Right atrium auricular region (tissue), 2 donors: ENCODE results near the gene NAV3. TPM values are rescaled to one million over a fixed set of nuclear protein-coding genes. Genes with fewer than 3 reads are reported as not detected.

Experiments used
- DNase-seq: peaks from one replicate; pipeline ENCODE4 v3.0.0-alpha.2; 2019; ENCODE audit warnings: low spot score
- H3K27ac ChIP-seq, 2 donors: fragments of 200-600 bp; sonication (generic); 1 replicate in 1 of 2; 2 replicates in 1 of 2; pipeline ENCODE4 v1.5.1; 2016 to 2019
- H3K27me3 ChIP-seq, 2 donors: fragments of 200-600 bp; sonication (generic); one replicate each; pipeline versions ENCODE4 v1.5.1 to v1.6.0; 2017 to 2019
- H3K36me3 ChIP-seq: fragments of 200-600 bp; sonication (generic); one replicate; pipeline ENCODE4 v1.5.1; 2016
- H3K4me1 ChIP-seq, 2 donors: fragments of 200-600 bp; sonication (generic); one replicate each; pipeline versions ENCODE4 v1.5.1 to v1.6.0; 2017 to 2019
- H3K4me3 ChIP-seq, 2 donors: fragments of 200-600 bp; sonication (generic); 1 replicate in 1 of 2; 2 replicates in 1 of 2; pipeline ENCODE4 v1.5.1; 2017 to 2019; ENCODE audit warnings: mild to moderate bottlenecking in 1 of 2, moderate library complexity in 1 of 2
- H3K9me3 ChIP-seq, 2 donors: fragments of 200-600 bp; sonication (generic); one replicate each; pipeline ENCODE4 v1.5.1; 2019
- total RNA-seq, 2 donors: library from RNA; depleted of rRNA; stranded (reverse); fragments of >200 nt; gene quantifications; one replicate each; pipeline ENCODE4 v1.1.0, GENCODE V29; 2016
- TF ChIP-seq, protein P1 (sequence below), 2 donors: fragments of 200-600 bp; sonication (generic); IDR thresholded peaks; one replicate each; pipeline ENCODE4 v1.5.1; 2019; ENCODE audit warnings: antibody characterized with exemption in 2 of 2

NAV3 gene
- total RNA-seq, 2 donors from 2014 or later, result 4.4 to 5.1 TPM

DNA sequence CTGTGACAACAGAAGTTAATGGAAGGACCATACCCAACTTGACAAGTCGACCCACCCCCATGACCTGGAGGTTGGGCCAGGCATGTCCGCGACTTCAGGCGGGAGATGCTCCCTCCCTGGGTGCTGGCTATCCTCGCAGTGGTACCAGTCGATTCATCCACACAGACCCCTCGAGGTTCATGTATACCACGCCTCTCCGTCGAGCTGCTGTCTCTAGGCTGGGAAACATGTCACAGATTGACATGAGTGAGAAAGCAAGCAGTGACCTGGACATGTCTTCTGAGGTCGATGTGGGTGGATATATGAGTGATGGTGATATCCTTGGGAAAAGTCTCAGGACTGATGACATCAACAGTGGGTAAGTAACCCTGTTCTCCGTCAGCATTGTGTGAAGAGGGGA lies 220.1 kb downstream of the NAV3 start:
- H3K4me3 ChIP-seq, result no peak overlapping the region

DNA sequence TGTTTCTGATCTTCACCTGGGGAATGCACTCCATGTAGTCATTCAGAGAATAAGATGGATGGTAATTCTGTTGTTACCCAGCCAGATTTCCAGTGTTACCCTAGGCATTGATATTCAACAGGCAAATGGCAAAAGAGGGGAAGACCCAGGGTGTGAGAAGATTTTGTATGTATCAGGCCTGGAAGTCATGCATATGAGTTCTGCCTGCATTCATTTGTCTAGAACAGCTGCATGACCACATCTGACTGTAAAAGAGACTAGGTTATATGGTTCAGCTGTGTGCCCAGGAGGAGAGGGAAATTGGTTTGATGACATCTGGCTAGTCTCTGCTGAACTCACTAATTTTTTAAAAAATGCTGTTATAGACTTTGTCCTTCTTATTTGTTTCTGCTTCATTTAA lies 224.9 kb downstream of the NAV3 start:
- Histone ChIP-seq H3K4me3 (no peak overlapping the region), H3K4me1 (no peaks in the 10 kb centered on the region), H3K27me3 (no peaks in the 10 kb centered on the region), H3K36me3 (no peaks in the 10 kb centered on the region), H3K9me3 (no peaks in the 10 kb centered on the region), H3K27ac (no peak overlapping the region)
- no peak for DNase-seq
- TF ChIP-seq, protein P1, sequence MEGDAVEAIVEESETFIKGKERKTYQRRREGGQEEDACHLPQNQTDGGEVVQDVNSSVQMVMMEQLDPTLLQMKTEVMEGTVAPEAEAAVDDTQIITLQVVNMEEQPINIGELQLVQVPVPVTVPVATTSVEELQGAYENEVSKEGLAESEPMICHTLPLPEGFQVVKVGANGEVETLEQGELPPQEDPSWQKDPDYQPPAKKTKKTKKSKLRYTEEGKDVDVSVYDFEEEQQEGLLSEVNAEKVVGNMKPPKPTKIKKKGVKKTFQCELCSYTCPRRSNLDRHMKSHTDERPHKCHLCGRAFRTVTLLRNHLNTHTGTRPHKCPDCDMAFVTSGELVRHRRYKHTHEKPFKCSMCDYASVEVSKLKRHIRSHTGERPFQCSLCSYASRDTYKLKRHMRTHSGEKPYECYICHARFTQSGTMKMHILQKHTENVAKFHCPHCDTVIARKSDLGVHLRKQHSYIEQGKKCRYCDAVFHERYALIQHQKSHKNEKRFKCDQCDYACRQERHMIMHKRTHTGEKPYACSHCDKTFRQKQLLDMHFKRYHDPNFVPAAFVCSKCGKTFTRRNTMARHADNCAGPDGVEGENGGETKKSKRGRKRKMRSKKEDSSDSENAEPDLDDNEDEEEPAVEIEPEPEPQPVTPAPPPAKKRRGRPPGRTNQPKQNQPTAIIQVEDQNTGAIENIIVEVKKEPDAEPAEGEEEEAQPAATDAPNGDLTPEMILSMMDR (IDR thresholded peaks at IDR 0.05), result no peak

More for the DNA sequence above, 220.1 kb downstream of the NAV3 start:
- TF ChIP-seq, protein P1 (IDR thresholded peaks at IDR 0.05), result no peak
- Histone ChIP-seq H3K36me3 (no peaks in the 10 kb centered on the region), H3K27ac (no peak overlapping the region), H3K27me3 (no peaks in the 10 kb centered on the region), H3K4me1 (no peaks in the 10 kb centered on the region), H3K9me3 (peaks cover 0 to 8% of the 10 kb centered on the region in 2 donors)
- DNase-seq, result no peak

DNA sequence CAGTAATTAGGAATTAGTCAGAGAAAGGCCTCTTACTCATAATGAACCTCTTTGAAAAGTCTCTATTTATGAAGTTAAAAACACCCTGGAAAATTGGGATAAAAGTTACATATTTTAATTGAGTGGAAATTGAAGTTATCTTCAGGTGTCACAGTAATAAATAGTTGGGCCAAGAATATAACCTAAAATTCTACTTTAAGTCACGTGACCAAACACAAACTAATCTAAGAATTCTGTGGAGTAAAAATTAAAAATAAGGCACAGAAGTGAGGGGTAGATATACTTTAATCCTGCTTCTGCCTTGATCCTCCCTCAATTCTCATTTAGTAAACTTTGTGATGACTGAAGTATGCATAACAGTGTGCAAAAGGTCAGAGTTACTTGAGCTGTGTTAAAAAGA lies 226.4 kb downstream of the NAV3 start:
- H3K9me3 ChIP-seq, result no peaks in the 10 kb centered on the region
- H3K4me1 ChIP-seq, result no peaks in the 10 kb centered on the region
- H3K4me3 ChIP-seq, result no peak overlapping the region
- no peaks in the 10 kb centered on the region for H3K27me3 ChIP-seq
- H3K36me3 ChIP-seq, result no peaks in the 10 kb centered on the region
- TF ChIP-seq, protein P1 (IDR thresholded peaks at IDR 0.05), result no peak
- no peak overlapping the region for H3K27ac ChIP-seq
- DNase-seq, result no peak

DNA sequence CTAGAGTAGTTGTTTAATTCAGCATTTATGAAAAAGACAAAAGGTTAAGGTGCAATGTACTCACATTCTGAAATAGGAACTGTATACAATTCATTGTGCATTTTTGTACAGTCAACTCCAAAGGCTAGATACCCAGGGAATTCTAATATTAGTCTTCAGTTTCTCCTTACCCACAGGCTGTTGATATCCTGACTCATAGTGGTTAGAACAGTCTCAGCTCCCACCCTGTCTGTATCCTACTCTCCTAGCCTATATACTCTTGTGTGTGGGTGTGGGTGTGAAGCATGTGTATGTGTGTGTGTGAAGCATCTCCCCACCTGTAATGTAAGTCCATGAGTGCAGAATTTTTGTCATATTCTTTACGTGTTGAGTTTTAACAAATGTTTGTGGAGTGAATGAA lies 229.5 kb downstream of the NAV3 start:
- H3K27ac ChIP-seq, result no peak overlapping the region
- no peak for DNase-seq
- no peaks in the 10 kb centered on the region for H3K27me3 ChIP-seq
- H3K9me3 ChIP-seq, result no peaks in the 10 kb centered on the region
- TF ChIP-seq, protein P1 (IDR thresholded peaks at IDR 0.05), result no peak
- no peaks in the 10 kb centered on the region for H3K36me3 ChIP-seq
- no peaks in the 10 kb centered on the region for H3K4me1 ChIP-seq
- no peak overlapping the region for H3K4me3 ChIP-seq

DNA sequence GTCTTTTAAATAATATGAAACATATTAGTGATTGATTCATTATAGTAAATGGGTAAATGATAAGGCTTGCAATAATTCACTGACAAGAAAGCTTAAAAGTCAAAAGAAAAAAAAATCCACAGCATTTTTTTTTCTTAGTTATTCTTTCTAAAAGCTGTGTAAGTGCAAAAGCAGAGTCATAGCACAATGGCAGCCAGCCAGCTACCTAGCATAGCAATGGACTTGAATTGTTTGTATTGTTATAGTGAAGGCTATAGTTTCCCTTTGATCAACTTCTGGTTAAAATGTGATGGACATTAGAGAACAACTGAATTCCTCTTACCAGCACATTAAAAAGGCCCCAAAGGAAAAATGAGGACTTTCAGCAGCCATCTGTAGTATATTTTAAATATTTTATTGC lies 232.1 kb downstream of the NAV3 start:
- no peaks in the 10 kb centered on the region for H3K27me3 ChIP-seq
- H3K4me1 ChIP-seq, result no peaks in the 10 kb centered on the region
- no peak for DNase-seq
- H3K27ac ChIP-seq, result no peak overlapping the region
- H3K9me3 ChIP-seq, result no peaks in the 10 kb centered on the region
- H3K4me3 ChIP-seq, result no peak overlapping the region
- TF ChIP-seq, protein P1 (IDR thresholded peaks at IDR 0.05), result no peak
- H3K36me3 ChIP-seq, result no peaks in the 10 kb centered on the region

DNA sequence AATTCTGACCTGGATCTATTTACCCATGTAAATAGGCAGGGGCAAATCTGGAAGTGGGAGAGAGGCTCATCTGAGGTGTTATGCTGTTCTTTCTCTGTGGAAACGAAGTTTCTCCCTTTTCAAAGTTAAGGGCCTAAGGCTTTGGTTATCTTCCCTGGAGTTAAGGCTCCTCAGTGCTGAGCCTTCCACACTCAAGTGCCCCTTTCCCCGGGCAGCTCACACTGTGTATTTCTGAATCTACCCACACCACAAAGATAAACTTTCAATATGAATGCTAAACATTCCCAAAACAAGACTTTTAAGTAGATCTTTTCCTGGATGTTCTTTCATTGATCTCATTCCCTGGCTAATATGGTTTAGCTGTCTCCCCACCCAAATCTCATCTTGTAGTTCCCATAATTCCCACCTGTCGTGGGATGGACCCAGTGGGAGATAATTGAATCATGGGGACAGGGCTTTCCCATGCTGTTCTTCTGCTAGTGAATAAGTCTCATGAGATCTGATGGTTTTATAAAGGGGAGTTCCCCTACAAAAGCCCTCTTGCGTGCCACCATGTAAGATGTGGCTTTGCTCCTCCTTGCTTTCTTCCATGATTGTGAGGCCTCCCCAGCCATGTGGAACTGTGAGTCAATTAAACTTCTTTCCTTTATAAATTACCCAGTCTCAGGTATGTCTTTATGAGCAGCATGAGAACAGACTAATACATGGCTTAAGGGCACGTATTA lies 251.1 kb downstream of the NAV3 start:
- no peak overlapping the region for H3K27ac ChIP-seq
- no peak for DNase-seq
- no peaks in the 10 kb centered on the region for H3K9me3 ChIP-seq
- no peaks in the 10 kb centered on the region for H3K27me3 ChIP-seq
- H3K36me3 ChIP-seq, result no peaks in the 10 kb centered on the region
- no peaks in the 10 kb centered on the region for H3K4me1 ChIP-seq
- H3K4me3 ChIP-seq, result no peak overlapping the region
- TF ChIP-seq, protein P1 (IDR thresholded peaks at IDR 0.05), result no peak
